ENCODE results near the gene FASN. TPM values are rescaled to one million over a fixed set of nuclear protein-coding genes. Genes with fewer than 3 reads are reported as not detected.

FASN gene
- total and polyA plus RNA-seq, 2 of the 4 experiments (the other 2 are of a cell fraction) = 12.4 to 56.0 TPM

DNA sequence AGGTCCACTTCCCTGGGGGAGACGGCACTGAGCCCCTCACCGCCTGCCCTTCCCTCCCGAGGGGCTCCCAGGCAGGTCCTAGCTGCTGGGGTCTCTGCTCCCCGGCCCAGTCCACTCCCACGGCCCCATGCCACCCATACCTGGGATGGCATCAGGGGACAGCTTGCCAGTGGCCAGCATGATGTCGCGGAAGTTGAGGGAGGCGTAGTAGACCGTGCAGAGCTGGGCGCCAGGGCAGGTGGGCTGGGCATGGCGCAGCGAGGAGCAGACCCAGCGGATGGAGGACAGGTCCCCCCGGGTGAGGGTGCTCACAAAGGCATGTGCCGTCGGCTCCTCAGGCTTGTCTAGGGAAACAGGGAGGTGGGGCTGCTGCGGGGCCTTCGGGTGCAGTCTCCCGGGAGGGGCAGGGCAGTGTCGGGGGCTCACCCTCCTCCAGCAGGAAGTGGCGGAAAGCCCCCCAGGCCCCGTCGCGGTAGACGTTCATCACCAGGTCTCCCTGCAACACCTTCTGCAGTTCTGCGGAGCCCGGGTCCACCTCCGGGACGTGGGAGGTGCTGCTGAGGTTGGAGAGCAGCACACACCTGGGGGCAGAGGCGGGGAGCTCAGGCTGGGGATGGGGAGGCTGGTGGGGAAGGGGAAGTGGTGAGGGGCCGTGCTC lies 13.5 kb downstream of the FASN start:
- Histone ChIP-seq H3K27me3 (ENCODE audit: control insufficient read depth, insufficient read depth, low read length) (no peaks in the 10 kb centered on the region), H3K14ac (replicated peaks; ENCODE audit: low read depth, low read length) (no peak overlapping the region), H2BK15ac (ENCODE audit: low read depth, low read length) (no peak overlapping the region), H3K4me1 (ENCODE audit: control insufficient read depth, insufficient read depth, low read length) (no peaks in the 10 kb centered on the region), H2BK120ac (ENCODE audit: low read depth, low read length) (no peak overlapping the region), H2AK5ac (ENCODE audit: low read depth, low read length) (no peak overlapping the region), H3K9me1 (ENCODE audit: insufficient read depth, low read length) (no peaks in the 10 kb centered on the region), H3K36me3 (ENCODE audit: control insufficient read depth, insufficient read depth, low read length) (peaks cover 95% of the 10 kb centered on the region), H3K18ac (ENCODE audit: low read depth, low read length) (no peak overlapping the region), H4K91ac (ENCODE audit: insufficient read depth, low read depth, low read length) (no peak overlapping the region), H2BK20ac (ENCODE audit: low read depth, low read length) (no peak overlapping the region), H3K4me3 (ENCODE audit: insufficient read depth, low read depth, low read length) (no peak overlapping the region), H2AK9ac (replicated peaks; ENCODE audit: low read depth, low read length, poor library complexity) (no peak overlapping the region), H3K23ac (ENCODE audit: low read depth, low read length) (no peak overlapping the region), H3K27ac (ENCODE audit: insufficient read depth, low read length) (no peak overlapping the region), H3K9ac (ENCODE audit: low read depth, low read length) (no peak overlapping the region), H3K9me3 (ENCODE audit: control insufficient read depth, insufficient read depth, low read length) (no peaks in the 10 kb centered on the region), H2BK5ac (ENCODE audit: low read depth, low read length, poor library complexity, severe bottlenecking) (no peak overlapping the region), H3K56ac (ENCODE audit: extremely low read depth, insufficient read depth, low read length) (no peak overlapping the region), H3K4me2 (ENCODE audit: low read depth, low read length) (no peak overlapping the region), H3K4ac (ENCODE audit: low read depth, low read length) (no peak overlapping the region), H4K5ac (ENCODE audit: low read depth, low read length) (no peak overlapping the region), H2AFZ (replicated peaks; ENCODE audit: low read length, poor library complexity) (no peak overlapping the region), H3K79me1 (ENCODE audit: low read depth in 1 of 2, low read length in 2 of 2) (no peaks in the 10 kb centered on the region; a peak in 1 of 4 replicates), H4K8ac (ENCODE audit: low read depth in 2 of 2, low read length in 2 of 2) (no peak overlapping the region), H4K20me1 (ENCODE audit: insufficient read depth, low read length) (no peaks in the 10 kb centered on the region; the same call in none of the 2 replicates)
- ChIA-PET CTCF (no interaction called here), POLR2A (ENCODE audit: unreplicated experiment) (no interaction called here)
- DNase-seq = no peak
- dilution Hi-C loops (cut with HindIII; ENCODE audit: low sequenced_read_pairs, unreplicated experiment) (no loop called here), intact Hi-C loops (cut with micrococcal nuclease) (no loop called here), in situ Hi-C loops (cut with MboI; ENCODE audit: low sequenced_read_pairs) (no loop called here)
- TF ChIP-seq POLR2A (IDR thresholded peaks at IDR 0.05; ENCODE audit: low read depth, low read length) (no peak), SMC3 (IDR thresholded peaks at IDR 0.05; ENCODE audit: low read depth, low read length) (no peak), FOS (IDR thresholded peaks at IDR 0.05; ENCODE audit: low read depth, low read length) (no peak), RFX5 (IDR thresholded peaks at IDR 0.05; ENCODE audit: low read depth, low read length) (no peak), CEBPB (IDR thresholded peaks at IDR 0.05; ENCODE audit: low read depth, low read length) (no peak)
- no TSS peak for BruUV-seq (replicated peaks)
- 93% methylated on average over 11 of the region's 31 CpGs; no CpG with 5 or more reads in 1 of the 2 experiments for WGBS, 2 experiments (ENCODE audit: extremely low coverage in 2 of 2, insufficient read length in 1 of 2)
- no peak for ATAC-seq (ENCODE audit: low read depth)
